SU-DHL-6 (cell line): ENCODE measurements around the gene CPNE5.

Source experiments
- CTCF ChIP-seq: fragments of 200-600 bp; sonication (generic); IDR thresholded peaks from one replicate; pipeline ENCODE4 v1.5.1; 2017; ENCODE audit warnings: antibody characterized with exemption, mild to moderate bottlenecking, low read length, moderate library complexity; ENCODE audit not compliant: insufficient read depth, poor library complexity, severe bottlenecking
- EZH2phosphoT487 ChIP-seq: fragments of 200-600 bp; sonication (generic), shearing (Covaris generic); conservative IDR thresholded peaks from 2 replicates; pipeline ENCODE4 v1.6.1; 2018; ENCODE audit warnings: mild to moderate bottlenecking, antibody characterized with exemption, low read length, moderate library complexity, mixed read lengths

- TF ChIP-seq CTCF (no peak), EZH2phosphoT487 (no peak)
Observed at GRCh38 chr6:36820700-36821580, 18.3 kb downstream of the CPNE5 start.
